Measurements from ENCODE around the gene RPL22. TPM values are rescaled to one million over a fixed set of nuclear protein-coding genes. Genes with fewer than 3 reads are reported as not detected.

RPL22 gene
- total RNA-seq, 1 experiment from 2014 or later = 149 TPM

- Histone ChIP-seq H3K9me3 (replicated peaks) (no peaks in the 10 kb centered on the region), H3K27ac (no peak overlapping the region), H3K4me3 (no peak overlapping the region), H3K27me3 (replicated peaks) (no peaks in the 10 kb centered on the region), H3K36me3 (no peaks in the 10 kb centered on the region), H3K4me1 (replicated peaks) (peaks cover 5% of the 10 kb centered on the region; the same call in 1 of the 2 replicates)
- DNase-seq (ENCODE audit: low read depth in 1 of 2, low spot score in 2 of 2) = no peak
These were observed 44.7 kb downstream of the RPL22 start for GRCh38 chr1:6154525-6155319.

DNA sequence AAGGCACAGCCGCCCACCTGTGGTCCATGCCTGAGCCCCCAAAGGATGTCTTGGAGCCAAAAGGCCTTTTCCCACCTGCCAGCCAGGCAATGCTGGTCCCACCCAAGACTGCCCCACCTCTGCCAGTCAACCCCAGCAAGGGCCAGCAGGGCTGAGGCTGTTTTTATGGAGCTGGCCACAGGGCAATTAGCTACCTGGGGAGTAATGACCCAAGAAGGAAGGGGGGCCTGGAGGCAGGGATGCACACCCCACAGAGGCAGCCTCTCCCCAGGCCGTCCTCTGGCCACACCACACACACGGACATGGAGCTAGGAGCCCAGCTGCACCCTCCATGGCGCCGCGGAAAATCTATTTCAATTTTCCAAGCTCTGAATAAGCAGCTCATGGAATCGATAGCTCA lies 46.5 kb downstream of the RPL22 start:
- Histone ChIP-seq H3K27ac (no peak overlapping the region), H3K4me3 (no peak overlapping the region), H3K9me3 (replicated peaks) (no peaks in the 10 kb centered on the region), H3K27me3 (replicated peaks) (no peaks in the 10 kb centered on the region), H3K4me1 (replicated peaks) (peaks cover 5% of the 10 kb centered on the region; the same call in 1 of the 2 replicates), H3K36me3 (no peaks in the 10 kb centered on the region)
- DNase-seq (ENCODE audit: low read depth in 1 of 2, low spot score in 2 of 2) = no peak

DNA sequence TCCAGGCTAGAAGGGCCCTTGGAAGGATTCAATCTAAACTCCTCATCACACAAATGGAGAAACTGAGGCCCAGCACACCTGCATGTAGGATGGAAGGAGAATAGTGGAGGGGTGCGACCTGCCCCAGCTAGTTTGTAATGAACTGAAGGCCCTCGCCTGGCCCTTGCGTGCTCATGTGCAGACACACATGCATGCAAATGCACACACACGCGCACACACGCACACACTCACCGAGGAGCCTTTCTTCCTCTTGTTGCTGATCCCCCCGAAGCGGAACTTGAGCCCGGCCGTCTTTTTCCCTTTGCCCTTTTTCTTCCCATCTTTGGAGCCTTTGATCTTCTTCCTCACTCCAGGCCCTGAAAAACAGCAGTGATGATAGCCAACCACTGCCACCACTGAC lies 47.2 kb downstream of the RPL22 start:
- Histone ChIP-seq H3K4me3 (no peak overlapping the region), H3K4me1 (replicated peaks) (peaks cover under 1% of the 10 kb centered on the region; the same call in 1 of the 2 replicates), H3K27ac (no peak overlapping the region), H3K9me3 (replicated peaks) (no peaks in the 10 kb centered on the region), H3K36me3 (no peaks in the 10 kb centered on the region), H3K27me3 (replicated peaks) (no peaks in the 10 kb centered on the region)
- no peak for DNase-seq (ENCODE audit: low read depth in 1 of 2, low spot score in 2 of 2)

DNA sequence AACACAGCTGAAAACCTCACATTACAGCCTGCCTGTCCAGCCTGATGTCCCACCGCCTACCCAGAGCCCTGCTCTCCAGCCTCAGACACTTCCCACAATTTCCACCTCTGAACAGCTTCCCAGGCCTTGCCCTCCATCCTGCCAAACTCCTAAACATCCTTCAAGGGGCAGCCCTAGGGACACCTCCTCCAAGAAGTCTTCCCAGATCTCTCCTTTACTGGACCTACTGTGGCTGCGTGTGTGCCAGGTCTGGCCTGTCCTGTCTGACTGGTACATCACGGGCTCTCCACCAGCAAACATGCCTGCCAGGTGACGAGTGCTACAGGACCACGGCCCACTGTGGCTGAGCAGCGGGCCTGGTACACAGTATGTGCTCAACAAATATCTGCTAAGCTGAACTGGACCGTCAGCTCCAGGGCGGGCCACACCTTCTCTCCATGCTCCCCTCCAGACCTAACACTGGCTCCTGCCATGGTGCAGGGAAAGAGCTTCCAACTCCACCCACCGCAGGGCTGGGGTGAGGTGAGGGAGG lies 48.0 kb downstream of the RPL22 start:
- no peaks in the 10 kb centered on the region for H3K9me3 ChIP-seq (replicated peaks)
- no peaks in the 10 kb centered on the region for H3K36me3 ChIP-seq
- H3K4me1 ChIP-seq (replicated peaks) = no peaks in the 10 kb centered on the region
- H3K27me3 ChIP-seq (replicated peaks) = no peaks in the 10 kb centered on the region
- no peak overlapping the region for H3K4me3 ChIP-seq
- no peak overlapping the region for H3K27ac ChIP-seq
- DNase-seq (ENCODE audit: low read depth in 1 of 2, low spot score in 2 of 2) = no peak

- DNase-seq (ENCODE audit: low read depth in 1 of 2, low spot score in 2 of 2) = no peak
- Histone ChIP-seq H3K36me3 (no peaks in the 10 kb centered on the region), H3K4me1 (replicated peaks) (no peaks in the 10 kb centered on the region), H3K27me3 (replicated peaks) (no peaks in the 10 kb centered on the region), H3K4me3 (no peak overlapping the region), H3K27ac (no peak overlapping the region), H3K9me3 (replicated peaks) (no peaks in the 10 kb centered on the region)
These were observed 49.1 kb downstream of the RPL22 start for GRCh38 chr1:6150006-6150938.

- no peak overlapping the region for H3K4me3 ChIP-seq
- H3K4me1 ChIP-seq (replicated peaks) = no peaks in the 10 kb centered on the region
- H3K27me3 ChIP-seq (replicated peaks) = no peaks in the 10 kb centered on the region
- no peak overlapping the region for H3K27ac ChIP-seq
- DNase-seq (ENCODE audit: low read depth in 1 of 2, low spot score in 2 of 2) = no peak
- no peaks in the 10 kb centered on the region for H3K9me3 ChIP-seq (replicated peaks)
- H3K36me3 ChIP-seq = no peaks in the 10 kb centered on the region
These were observed 49.8 kb downstream of the RPL22 start for GRCh38 chr1:6149597-6149996.

DNA sequence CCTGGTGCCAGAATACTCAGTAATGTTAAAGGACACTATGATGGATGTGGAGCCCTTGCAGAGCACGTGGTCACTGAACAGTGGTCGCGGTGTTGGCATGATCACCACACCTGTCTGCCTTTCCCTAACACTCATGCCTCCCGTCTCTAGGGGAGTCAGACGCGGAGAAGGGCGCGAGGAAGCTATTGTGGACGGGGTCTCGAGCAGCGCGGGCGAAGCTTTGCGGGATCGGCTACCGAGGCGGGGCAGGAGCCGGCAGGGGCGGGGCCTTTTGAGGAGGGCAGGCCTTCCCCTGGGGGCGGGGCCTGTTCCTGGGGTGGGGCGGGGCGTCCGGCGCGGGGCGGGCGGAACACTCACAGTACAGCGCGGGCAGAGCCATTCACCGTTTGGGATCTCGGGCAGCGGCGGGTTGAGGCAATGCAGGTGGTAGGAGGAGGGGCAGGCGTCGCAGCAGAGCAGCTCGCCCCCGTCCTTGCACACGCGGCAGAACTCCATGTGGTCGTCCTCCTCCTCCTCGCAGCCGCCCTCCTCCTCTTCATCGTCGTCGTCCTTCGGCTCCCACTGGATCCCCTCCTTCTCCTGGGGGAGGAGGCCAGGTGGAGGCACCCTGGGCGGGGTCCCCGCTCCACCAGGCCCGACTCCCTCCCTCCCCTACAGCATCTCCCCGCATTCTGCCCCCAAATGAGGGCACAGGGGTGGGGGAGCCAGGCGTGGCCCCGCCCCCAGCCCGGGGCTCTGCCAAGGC lies 50.7 kb downstream of the RPL22 start:
- DNase-seq (ENCODE audit: low read depth in 1 of 2, low spot score in 2 of 2) = no peak
- H3K27ac ChIP-seq = no peak overlapping the region
- no peaks in the 10 kb centered on the region for H3K27me3 ChIP-seq (replicated peaks)
- H3K4me1 ChIP-seq (replicated peaks) = no peaks in the 10 kb centered on the region
- no peaks in the 10 kb centered on the region for H3K9me3 ChIP-seq (replicated peaks)
- H3K4me3 ChIP-seq = no peak overlapping the region
- H3K36me3 ChIP-seq = no peaks in the 10 kb centered on the region

DNA sequence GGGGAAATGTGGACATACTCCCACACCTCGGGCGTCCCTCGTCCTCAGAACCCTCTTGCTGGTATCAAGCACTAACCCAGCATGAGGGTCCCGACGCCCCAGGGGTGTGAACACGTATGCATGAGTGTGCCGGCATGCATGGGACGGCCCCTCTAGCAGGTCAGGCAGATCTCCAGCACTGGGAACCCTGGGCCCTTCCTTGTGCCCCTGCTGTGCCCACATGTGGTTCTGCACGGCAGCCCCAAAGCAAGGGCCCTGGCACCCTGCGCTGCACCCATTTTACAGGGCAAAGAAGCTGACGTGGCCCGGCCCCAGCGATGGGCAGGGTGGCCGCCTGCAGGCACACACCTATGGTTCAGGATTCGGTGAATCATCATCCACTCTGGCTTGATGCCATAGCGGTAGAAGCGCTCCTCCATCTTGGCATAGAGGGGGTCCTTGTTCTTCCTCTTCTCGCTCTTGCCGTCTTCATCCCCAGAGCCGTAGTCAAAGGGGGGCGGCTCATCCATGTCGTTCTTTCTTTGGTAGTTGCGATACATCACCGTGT lies 53.5 kb downstream of the RPL22 start:
- H3K9me3 ChIP-seq (replicated peaks) = no peaks in the 10 kb centered on the region; the same call in 1 of the 2 replicates
- H3K4me3 ChIP-seq = no peak overlapping the region
- no peaks in the 10 kb centered on the region for H3K4me1 ChIP-seq (replicated peaks)
- no peak overlapping the region for H3K27ac ChIP-seq
- no peak for DNase-seq (ENCODE audit: low read depth in 1 of 2, low spot score in 2 of 2)
- no peaks in the 10 kb centered on the region for H3K36me3 ChIP-seq
- no peaks in the 10 kb centered on the region for H3K27me3 ChIP-seq (replicated peaks)

- Histone ChIP-seq H3K9me3 (replicated peaks) (no peaks in the 10 kb centered on the region; the same call in 1 of the 2 replicates), H3K27me3 (replicated peaks) (no peaks in the 10 kb centered on the region), H3K4me3 (no peak overlapping the region), H3K36me3 (no peaks in the 10 kb centered on the region), H3K4me1 (replicated peaks) (no peaks in the 10 kb centered on the region), H3K27ac (no peak overlapping the region)
- DNase-seq (ENCODE audit: low read depth in 1 of 2, low spot score in 2 of 2) = no peak
These were observed 54.0 kb downstream of the RPL22 start for GRCh38 chr1:6145396-6145750.

GRCh38 chr1:6144647-6145395 lies 54.6 kb downstream of the RPL22 start:
- no peaks in the 10 kb centered on the region for H3K4me1 ChIP-seq (replicated peaks)

DNA sequence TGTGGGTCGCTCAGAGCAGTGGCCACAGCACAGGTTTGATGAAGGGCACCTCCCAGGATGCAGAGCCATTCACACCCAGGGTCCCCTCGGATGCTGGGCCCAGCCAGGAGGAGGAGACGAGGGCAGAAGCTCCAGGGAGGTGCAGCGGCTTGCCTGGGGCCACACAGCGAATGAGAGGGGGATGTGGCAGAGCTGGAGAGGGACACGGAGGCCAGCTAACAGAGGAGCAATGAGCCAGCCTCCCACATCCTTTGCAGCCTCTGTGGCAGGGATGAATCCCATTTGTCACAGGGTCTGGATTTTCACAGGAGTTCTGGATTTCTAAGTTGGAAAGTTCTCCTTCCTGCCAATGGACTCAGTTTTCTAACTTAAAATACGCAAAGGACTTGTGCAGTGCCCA lies 55.2 kb downstream of the RPL22 start:
- Histone ChIP-seq H3K4me1 (replicated peaks) (no peaks in the 10 kb centered on the region), H3K9me3 (replicated peaks) (no peaks in the 10 kb centered on the region; the same call in 1 of the 2 replicates), H3K4me3 (no peak overlapping the region), H3K27me3 (replicated peaks) (no peaks in the 10 kb centered on the region), H3K27ac (no peak overlapping the region), H3K36me3 (no peaks in the 10 kb centered on the region)
- no peak for DNase-seq (ENCODE audit: low read depth in 1 of 2, low spot score in 2 of 2)

More at GRCh38 chr1:6144647-6145395, 54.6 kb downstream of the RPL22 start:
- no peaks in the 10 kb centered on the region; the same call in 1 of the 2 replicates for H3K9me3 ChIP-seq (replicated peaks)
- no peaks in the 10 kb centered on the region for H3K36me3 ChIP-seq
- H3K27me3 ChIP-seq (replicated peaks) = no peaks in the 10 kb centered on the region
- H3K27ac ChIP-seq = no peak overlapping the region
- H3K4me3 ChIP-seq = no peak overlapping the region
- no peak for DNase-seq (ENCODE audit: low read depth in 1 of 2, low spot score in 2 of 2)

- DNase-seq (ENCODE audit: low read depth in 1 of 2, low spot score in 2 of 2) = no peak
- H3K27me3 ChIP-seq (replicated peaks) = no peaks in the 10 kb centered on the region
- no peak overlapping the region for H3K4me3 ChIP-seq
- H3K9me3 ChIP-seq (replicated peaks) = no peaks in the 10 kb centered on the region; the same call in 1 of the 2 replicates
- no peaks in the 10 kb centered on the region for H3K4me1 ChIP-seq (replicated peaks)
- no peaks in the 10 kb centered on the region for H3K36me3 ChIP-seq
- H3K27ac ChIP-seq = no peak overlapping the region
These were observed 56.0 kb downstream of the RPL22 start for GRCh38 chr1:6143395-6143794.

Measured in SJSA1 (cell line).